ENCODE results near the gene KCNH1. TPM values are rescaled to one million over a fixed set of nuclear protein-coding genes. Genes with fewer than 3 reads are reported as not detected.

KCNH1 gene
- polyA plus RNA-seq, 1 experiment, result 3.5 TPM

- Histone ChIP-seq H3K27me3 (ENCODE audit: control insufficient read depth, insufficient read depth, low read length) (no peaks in the 10 kb centered on the region), H3K4me3 (ENCODE audit: low read depth, low read length) (no peak overlapping the region), H3K36me3 (ENCODE audit: control insufficient read depth, insufficient read depth, low read length) (no peaks in the 10 kb centered on the region)
- ChIA-PET CTCF (no interaction called here), POLR2A (no interaction called here)
- TF ChIP-seq, protein P1, sequence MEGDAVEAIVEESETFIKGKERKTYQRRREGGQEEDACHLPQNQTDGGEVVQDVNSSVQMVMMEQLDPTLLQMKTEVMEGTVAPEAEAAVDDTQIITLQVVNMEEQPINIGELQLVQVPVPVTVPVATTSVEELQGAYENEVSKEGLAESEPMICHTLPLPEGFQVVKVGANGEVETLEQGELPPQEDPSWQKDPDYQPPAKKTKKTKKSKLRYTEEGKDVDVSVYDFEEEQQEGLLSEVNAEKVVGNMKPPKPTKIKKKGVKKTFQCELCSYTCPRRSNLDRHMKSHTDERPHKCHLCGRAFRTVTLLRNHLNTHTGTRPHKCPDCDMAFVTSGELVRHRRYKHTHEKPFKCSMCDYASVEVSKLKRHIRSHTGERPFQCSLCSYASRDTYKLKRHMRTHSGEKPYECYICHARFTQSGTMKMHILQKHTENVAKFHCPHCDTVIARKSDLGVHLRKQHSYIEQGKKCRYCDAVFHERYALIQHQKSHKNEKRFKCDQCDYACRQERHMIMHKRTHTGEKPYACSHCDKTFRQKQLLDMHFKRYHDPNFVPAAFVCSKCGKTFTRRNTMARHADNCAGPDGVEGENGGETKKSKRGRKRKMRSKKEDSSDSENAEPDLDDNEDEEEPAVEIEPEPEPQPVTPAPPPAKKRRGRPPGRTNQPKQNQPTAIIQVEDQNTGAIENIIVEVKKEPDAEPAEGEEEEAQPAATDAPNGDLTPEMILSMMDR (IDR thresholded peaks at IDR 0.05; ENCODE audit: insufficient read depth, low read depth, low read length), result no peak
- no peak for DNase-seq (ENCODE audit: low read depth)
Observed at GRCh38 chr1:210633140-210633539, 500.8 kb downstream of the KCNH1 start.

DNA sequence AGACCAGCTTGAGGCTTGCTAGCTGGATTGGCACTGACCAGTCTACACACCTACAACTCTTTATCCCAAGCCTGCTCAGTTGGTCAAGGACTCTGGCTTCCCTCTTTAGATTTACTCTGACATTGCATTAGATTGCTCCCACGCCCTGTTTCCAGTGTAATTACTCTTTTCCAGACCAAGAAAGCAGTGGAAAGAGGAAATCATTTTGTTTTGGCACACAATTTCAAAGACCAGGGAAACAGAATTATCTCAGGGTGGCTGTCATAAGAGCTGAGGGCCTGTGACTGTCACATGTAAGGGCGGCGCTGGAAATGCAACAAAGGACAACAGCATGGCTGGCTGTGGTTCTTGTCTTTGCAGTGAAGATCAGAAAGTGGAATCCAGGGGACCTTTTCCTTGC lies 502.5 kb downstream of the KCNH1 start:
- POLR2A ChIA-PET, result no interaction called here
- DNase-seq (ENCODE audit: low read depth), result no peak
- TF ChIP-seq, protein P1 (IDR thresholded peaks at IDR 0.05; ENCODE audit: insufficient read depth, low read depth, low read length), result no peak
- no peaks in the 10 kb centered on the region for H3K36me3 ChIP-seq (ENCODE audit: control insufficient read depth, insufficient read depth, low read length)
- no peak overlapping the region for H3K4me3 ChIP-seq (ENCODE audit: low read depth, low read length)
- CTCF ChIA-PET, result interaction anchor here (1.4 kb wide), 1 partner anchor 502 kb away, joined by 3 read pairs; the partner anchor contains the start of gene KCNH1
- H3K27me3 ChIP-seq (ENCODE audit: control insufficient read depth, insufficient read depth, low read length), result no peaks in the 10 kb centered on the region

- no peak for DNase-seq (ENCODE audit: low read depth)
- Histone ChIP-seq H3K36me3 (ENCODE audit: control insufficient read depth, insufficient read depth, low read length) (no peaks in the 10 kb centered on the region), H3K27me3 (ENCODE audit: control insufficient read depth, insufficient read depth, low read length) (no peaks in the 10 kb centered on the region), H3K4me3 (ENCODE audit: low read depth, low read length) (no peak overlapping the region)
- TF ChIP-seq, protein P1 (IDR thresholded peaks at IDR 0.05; ENCODE audit: insufficient read depth, low read depth, low read length), result no peak
- CTCF ChIA-PET, result no interaction called here
- POLR2A ChIA-PET, result no interaction called here
Observed at GRCh38 chr1:210629276-210629675, 504.7 kb downstream of the KCNH1 start.

- POLR2A ChIA-PET, result no interaction called here
- peak; percentile 11 for DNase-seq (ENCODE audit: low read depth)
- CTCF ChIA-PET, result no interaction called here
- Histone ChIP-seq H3K4me3 (ENCODE audit: low read depth, low read length) (no peak overlapping the region), H3K36me3 (ENCODE audit: control insufficient read depth, insufficient read depth, low read length) (no peaks in the 10 kb centered on the region), H3K27me3 (ENCODE audit: control insufficient read depth, insufficient read depth, low read length) (no peaks in the 10 kb centered on the region)
- TF ChIP-seq, protein P1 (IDR thresholded peaks at IDR 0.05; ENCODE audit: insufficient read depth, low read depth, low read length), result no peak
Observed at GRCh38 chr1:210627755-210628154, 506.2 kb downstream of the KCNH1 start.

Other genes starting within 250 kb of the KCNH1 start
- gene RCOR3, start 125.2 kb upstream of the KCNH1 start, polyA plus RNA-seq (2011; rRNA removed), result 27.7 and 36.3 TPM in 2 replicates
- gene TRAF5, start 192.7 kb upstream of the KCNH1 start, polyA plus RNA-seq (2011; rRNA removed), result 31.6 and 39.8 TPM in 2 replicates

All from BJ (cell line).